HG02840 (cell line): ENCODE results near the gene NUTM2D.
A peak's percentile ranks its signal among the peaks of the same experiment; 100 is the strongest.
"Not testable (repeated sequence)": the region's sequence is repeated elsewhere in the genome, so short reads cannot be mapped to it uniquely, and the experiment has no call there.

ENCODE experiments used
- ATAC-seq: cut with Tn5 transposase; IDR thresholded peaks from one replicate; pipeline ENCODE4 v1.9.1; 2021; ENCODE audit warnings: mild to moderate bottlenecking, moderate library complexity, moderate number of reproducible peaks; ENCODE audit not compliant: unreplicated experiment, low FRiP score

Gene NUTM2D

GRCh38 chr10:87357444-87357843, at the start of gene NUTM2D:
Gene NUTM2D (plus strand): TSS chr10:87357744. CDS start chr10:87358266, 522 bp downstream.
- ATAC-seq: not testable (repeated sequence)

DNA sequence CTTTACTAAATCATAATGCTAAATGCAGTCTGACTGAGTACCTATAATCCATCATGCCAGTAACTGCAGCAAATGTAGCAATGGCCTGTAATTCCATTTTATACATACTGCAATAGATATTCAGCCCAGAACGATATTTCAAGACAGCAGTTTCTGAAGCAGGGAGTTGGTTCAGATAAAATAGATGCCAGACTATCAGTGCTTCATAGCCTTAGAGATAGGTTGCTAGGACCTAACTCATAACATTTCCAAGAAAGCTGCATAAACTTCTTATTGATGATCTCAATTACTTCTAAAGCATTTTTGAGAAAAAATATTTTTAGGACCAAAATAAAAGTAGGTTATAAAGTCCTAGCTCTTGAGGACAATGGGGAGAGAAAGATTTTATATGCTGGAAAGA, 48.8 kb upstream of the NUTM2D start:
- not testable (repeated sequence) for ATAC-seq

GRCh38 chr10:87309657-87310056, 47.9 kb upstream of the NUTM2D start:
- not testable (repeated sequence) for ATAC-seq

- not testable (repeated sequence) for ATAC-seq
Observed at GRCh38 chr10:87311521-87311920, 46.0 kb upstream of the NUTM2D start.

- ATAC-seq: not testable (repeated sequence)
Observed at GRCh38 chr10:87313649-87314359, 43.7 kb upstream of the NUTM2D start.

DNA sequence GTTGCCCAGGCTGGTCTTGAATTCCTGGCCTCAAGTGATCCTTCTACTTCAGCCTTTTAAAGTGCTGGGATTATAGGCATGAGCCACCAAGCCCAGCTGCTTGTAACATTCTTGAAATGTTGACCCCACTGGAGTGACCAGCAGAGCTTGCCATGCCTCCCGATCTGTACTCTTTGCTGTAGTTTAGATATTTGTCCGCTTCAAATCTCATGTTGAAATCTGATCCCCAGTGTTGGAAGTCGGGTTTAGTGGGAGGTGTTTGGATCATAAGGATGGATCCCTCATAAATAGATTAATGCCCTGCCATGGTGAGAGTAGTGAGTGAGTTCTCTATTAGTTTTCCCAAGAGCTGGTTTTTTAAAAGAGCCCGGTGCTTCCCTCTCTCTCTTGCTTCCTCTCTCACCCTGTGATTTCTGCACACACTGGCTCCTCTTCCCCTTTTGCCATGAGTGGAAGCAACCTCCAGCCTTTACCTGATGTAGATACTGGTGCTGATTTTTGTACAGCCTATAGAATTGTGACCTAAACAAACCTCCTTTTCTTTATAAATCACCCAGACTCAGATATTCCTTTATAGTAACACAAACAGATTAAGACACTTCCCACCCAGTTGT, 43.1 kb upstream of the NUTM2D start:
- ATAC-seq: not testable (repeated sequence)

DNA sequence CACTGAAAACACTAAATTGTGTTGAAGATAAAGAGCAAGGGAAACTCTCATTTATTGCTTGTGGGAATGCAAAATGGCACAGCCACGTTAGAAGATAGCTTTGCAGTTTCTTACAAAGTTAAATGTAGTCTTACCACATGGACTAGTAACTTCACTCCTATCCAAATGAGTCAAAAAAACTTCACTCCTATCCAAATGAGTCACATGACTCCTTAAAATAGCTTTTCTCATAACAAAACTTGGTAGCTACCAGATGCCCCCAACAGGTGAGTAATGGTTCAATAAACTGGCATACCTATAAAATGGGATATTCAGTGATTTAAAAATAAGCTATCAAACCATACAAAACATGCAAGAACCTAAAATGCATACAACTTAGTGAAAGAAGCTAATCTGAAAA, 36.0 kb upstream of the NUTM2D start:
- not testable (repeated sequence) for ATAC-seq

DNA sequence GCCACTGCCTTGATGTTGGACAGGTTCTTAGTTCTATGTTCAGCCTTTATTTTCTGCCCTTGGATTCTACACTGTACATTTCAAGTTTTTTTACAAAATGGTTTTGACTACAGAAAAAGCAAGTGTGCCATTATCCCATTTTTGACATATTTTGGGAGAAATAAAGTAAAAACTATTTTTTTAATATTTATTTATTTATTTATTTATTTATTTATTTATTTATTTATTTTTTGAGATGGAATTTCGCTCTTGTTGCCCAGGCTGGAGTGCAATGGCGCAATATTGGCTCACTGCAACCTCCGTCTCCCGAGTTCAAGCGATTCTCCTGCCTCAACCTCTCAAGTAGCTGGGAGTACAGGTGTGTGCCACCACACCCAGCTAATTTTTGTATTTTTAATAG, 33.0 kb upstream of the NUTM2D start:
- not testable (repeated sequence) for ATAC-seq

DNA sequence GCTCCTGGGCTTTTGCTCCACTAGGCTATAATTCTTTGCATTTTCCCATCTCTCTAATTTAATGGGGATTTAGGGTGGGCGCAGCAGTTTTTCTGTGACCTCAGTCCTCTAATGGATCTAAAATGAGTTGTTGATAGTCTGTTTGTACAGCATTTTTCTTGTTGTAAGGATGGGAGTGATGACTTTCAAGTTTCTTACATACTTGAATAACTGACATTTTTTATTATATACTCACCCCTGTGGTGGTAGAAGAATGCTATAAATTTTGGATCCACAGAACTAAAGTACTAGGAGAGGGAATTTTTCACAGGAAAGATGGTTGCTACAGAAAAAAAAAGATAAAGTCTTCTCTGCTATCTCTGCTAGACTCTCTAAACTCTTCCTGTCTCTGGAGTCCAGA, 29.6 kb upstream of the NUTM2D start:
- not testable (repeated sequence) for ATAC-seq

DNA sequence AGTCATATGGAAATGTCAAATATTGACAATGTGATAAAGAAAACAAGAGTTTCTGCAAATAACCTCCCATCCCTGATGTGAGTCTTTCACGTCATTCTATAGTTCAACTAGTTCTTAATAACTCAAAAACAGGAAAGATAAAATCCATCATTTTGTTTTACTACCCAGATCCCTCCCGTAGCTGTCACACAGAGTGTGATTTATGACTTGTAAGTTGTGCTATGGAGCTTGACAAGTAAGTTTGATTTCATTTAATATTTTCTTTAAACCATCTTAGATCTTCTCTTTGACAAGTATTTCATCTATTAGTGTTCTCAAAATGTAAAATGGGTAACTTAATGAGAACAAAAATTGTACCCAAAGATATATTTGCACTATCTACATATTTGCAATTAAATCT, 28.4 kb upstream of the NUTM2D start:
- ATAC-seq: not testable (repeated sequence)

DNA sequence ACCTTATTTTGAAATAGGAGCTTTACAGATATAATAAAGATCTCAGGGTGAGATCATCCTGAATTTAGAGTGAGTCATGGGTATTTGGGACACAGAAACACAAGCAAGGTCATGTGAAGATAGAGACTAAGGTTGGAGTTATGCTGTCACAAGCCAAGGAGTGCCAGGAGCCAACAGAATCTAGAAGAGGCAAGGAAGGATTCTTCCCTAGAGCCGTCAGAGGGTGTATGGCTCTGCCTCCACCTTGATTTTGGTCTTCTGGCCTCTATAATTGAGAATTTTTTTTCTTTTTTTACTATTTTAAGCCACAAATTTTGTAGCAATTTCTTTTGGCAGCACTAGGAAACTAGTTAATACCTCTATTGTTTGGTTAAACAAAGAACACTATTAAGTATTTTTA, 24.9 kb upstream of the NUTM2D start:
- not testable (repeated sequence) for ATAC-seq

- ATAC-seq: not testable (repeated sequence)
Observed at GRCh38 chr10:87340411-87340810, 17.1 kb upstream of the NUTM2D start.

DNA sequence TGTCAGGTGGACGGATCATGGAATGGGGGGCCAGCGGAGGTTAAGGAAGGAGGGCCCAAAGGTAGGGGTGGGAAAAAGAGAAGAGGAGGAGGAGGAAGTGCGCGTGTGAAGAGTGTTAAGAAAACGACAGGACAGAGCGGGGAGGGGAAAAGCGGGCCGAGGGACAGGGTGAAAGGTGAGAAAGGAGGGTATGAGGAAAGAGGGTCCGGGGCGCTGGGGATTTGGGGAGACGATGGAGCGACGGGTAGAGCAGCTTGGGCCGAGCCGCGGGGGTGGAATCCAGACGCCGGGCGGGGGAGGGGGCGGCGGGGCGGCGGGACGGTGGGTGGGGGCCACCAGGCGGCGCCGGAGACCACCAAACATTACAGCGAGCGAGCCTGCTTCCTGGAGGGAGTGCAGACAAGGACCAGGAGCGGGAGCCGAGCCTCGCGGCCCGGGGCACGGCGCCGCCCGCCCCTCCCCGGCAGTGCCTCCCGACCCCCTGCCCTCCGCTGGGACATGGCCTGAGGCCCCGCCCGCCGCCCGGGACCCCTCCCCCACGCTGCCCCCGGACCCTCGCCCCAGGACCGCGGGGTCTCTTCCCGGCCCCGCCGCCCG, 15.9 kb upstream of the NUTM2D start:
- ATAC-seq: peak; percentile 11

DNA sequence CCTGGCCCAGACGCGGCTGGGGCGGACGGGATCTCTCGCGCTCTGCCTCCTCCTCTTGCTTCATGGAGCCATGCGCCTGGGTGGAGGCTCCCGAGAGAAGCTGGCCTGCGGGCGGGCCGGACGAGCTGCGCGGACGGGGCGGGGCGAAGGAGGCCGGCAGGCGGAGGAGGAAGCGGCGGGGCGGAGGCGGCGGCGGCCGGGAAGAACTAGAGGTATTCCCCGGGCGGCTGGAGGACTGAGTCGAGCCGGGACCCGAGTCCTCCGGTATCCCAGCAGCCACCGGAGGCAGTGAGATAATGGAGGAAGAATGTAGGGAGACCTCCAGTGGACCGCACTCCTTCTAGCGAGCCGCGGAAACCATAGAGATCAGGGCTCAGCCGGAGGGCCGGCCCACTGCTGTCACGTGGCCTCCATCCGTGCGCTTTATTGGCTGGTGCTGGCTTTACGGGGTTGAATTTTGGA, 15.3 kb upstream of the NUTM2D start:
- peak; percentile 90 for ATAC-seq

DNA sequence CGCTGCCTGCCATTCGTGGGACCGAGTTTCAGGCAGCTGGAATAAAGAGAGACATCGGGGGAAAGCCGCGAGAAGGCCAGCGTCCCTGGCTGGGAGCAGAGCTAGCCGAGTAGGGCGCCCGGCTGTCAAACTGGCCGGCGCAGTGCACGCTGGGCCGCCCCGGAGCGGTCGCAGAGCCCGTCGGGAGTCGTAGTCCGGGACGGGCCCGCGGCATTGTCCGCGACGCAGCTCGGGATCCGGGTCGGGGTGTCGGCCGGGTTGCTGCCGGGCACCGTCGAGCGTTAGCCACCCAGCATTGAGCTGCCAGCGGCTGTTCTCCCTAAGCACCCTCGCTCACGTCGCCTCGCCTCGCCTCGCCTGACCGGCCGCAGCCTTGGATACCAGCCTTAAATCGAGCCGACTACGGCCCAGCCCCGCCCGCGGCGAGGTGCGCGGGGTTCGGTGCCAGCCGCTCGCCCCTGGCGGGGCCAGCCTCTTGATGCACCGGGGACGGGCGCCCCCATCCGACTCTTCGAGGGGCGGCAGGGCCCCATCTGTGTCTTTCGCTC, 14.8 kb upstream of the NUTM2D start:
- peak; percentile 81 for ATAC-seq

- not testable (repeated sequence) for ATAC-seq
Observed at GRCh38 chr10:87345743-87346142, 11.8 kb upstream of the NUTM2D start.

DNA sequence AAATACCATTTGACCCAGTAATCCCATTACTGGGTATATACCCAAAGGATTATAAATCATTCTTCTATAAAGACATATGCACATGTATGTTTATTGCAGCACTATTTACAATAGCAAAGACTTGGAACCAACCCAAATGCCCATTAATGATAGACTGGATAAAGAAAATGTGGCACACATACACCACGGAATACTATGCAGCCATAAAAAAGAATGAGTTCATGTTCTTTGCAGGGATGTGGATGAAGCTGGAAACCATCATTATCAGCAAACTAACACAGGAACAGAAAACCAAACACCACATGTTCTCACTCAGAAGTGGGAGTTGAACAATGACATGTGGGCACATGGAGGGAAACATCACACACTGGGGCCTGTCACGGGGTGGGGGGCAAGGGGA, 7.4 kb upstream of the NUTM2D start:
- ATAC-seq: not testable (repeated sequence)

DNA sequence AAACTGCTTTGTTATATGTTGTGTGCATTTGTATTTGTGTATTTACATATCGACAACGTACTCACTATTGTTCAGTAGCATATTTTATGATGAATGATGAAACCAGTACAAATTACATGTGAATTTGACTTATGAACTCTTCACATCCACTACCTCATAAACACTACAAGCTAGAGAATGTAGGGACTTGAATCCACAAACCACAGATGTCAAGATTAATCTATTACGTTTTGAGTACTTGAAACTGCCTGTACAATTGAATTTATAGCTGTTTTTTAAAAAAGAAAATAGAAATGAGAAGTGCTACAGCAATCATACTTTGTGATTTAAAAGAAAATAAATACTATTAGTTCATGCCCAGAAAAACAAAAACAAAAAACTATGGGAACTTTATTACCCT, 4.7 kb upstream of the NUTM2D start:
- ATAC-seq: not testable (repeated sequence)

GRCh38 chr10:87355110-87355509, 2.4 kb upstream of the NUTM2D start:
- ATAC-seq: not testable (repeated sequence)

- not testable (repeated sequence) for ATAC-seq
Observed at GRCh38 chr10:87358159-87358558, 615 bp downstream of the NUTM2D start.

GRCh38 chr10:87369514-87370112, 12.1 kb downstream of the NUTM2D start:
- ATAC-seq: not testable (repeated sequence)
